ENCODE results near the gene IL2RG.

- TF ChIP-seq EZH2phosphoT487 (IDR thresholded peaks at IDR 0.05; ENCODE audit: insufficient read depth, low read depth) (no peak), EZH2 (IDR thresholded peaks at IDR 0.05; ENCODE audit: insufficient read depth, poor library complexity, severe bottlenecking) (no peak)
Measured at GRCh38 chrX:71098302-71098701, 13.1 kb downstream of the IL2RG start.
